GM12872 (cell line): ENCODE results near the gene RNF175.

ENCODE experiments used
- CTCF ChIP-seq: IDR thresholded peaks from 3 replicates; pipeline ENCODE4 v1.5.1; 2011; ENCODE audit warnings: low read depth, mild to moderate bottlenecking, low read length, moderate library complexity; ENCODE audit not compliant: insufficient read depth

Gene RNF175

GRCh38 chr4:153781717-153782416 lies 22.0 kb upstream of the RNF175 start:
- TF ChIP-seq CTCF: no peak

DNA sequence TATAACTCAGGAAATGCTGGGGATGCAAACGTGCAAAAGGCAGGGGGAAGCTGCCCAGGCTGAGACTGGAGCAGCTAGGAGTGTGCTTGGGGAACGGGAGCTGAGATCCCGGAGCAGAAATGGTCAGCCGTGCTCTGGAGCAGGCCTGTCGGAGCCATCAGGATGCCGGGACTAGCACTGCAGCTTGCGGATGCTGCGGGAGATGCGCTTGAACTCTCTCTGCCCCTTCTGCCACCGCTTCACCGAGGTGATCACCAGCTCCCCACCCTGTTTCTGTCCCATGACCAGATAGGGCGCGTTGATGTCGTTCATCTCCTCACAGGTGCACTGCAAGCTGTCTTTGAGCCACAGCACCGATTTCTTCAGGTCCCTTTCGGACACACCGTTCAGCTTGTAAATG lies 21.5 kb upstream of the RNF175 start:
- no peak for TF ChIP-seq CTCF

GRCh38 chr4:153780876-153781275 lies 21.1 kb upstream of the RNF175 start:
- TF ChIP-seq CTCF: no peak

GRCh38 chr4:153780221-153780620 lies 20.4 kb upstream of the RNF175 start:
- TF ChIP-seq CTCF: no peak

GRCh38 chr4:153778383-153778782 lies 18.6 kb upstream of the RNF175 start:
- TF ChIP-seq CTCF: no peak

- TF ChIP-seq CTCF: no peak
These were observed 17.6 kb upstream of the RNF175 start for GRCh38 chr4:153777421-153777820.

DNA sequence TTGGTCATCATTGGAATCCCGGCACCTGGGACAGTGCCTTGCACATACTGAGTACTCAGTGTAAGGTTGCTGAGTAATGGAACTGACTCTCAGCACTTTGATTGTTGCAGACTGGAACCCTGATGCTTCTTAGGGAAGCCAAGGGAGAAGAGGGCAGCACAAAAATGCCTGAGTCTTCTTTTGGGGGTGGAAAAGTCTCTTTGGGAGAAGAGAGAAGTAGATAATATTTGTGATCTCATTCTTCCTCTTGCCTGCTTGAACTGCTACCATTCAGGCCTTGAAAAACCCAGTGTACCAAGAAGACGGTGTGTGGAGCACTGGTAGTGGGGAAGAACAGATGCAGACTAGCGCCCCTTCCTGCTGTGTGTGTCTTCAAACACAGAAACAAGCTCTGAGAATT lies 16.8 kb upstream of the RNF175 start:
- no peak for TF ChIP-seq CTCF
